ENCODE data around the gene MAD2L1BP. TPM values are rescaled to one million over a fixed set of nuclear protein-coding genes. Genes with fewer than 3 reads are reported as not detected.
A peak's percentile ranks its signal among the peaks of the same experiment; 100 is the strongest.

MAD2L1BP gene
- total and polyA plus RNA-seq, 2 donors (not counting 3 experiments of a cell fraction or from before 2014, with no cell fraction given) = 32.3 to 62.0 TPM

- Histone ChIP-seq H3K79me2 (ENCODE audit: control insufficient read depth, insufficient read depth, low read length) (peaks cover 3% of the 10 kb centered on the region), H3K27me3 (ENCODE audit: control insufficient read depth in 2 of 2, insufficient read depth in 2 of 2, low read length in 2 of 2) (no peaks in the 10 kb centered on the region)
- dilution Hi-C loops (cut with MboI; ENCODE audit: extremely low pct_ligation_motif_present, low sequenced_read_pairs) = no loop called here
Observed at GRCh38 chr6:43645613-43645964, 9.9 kb downstream of the MAD2L1BP start.

GRCh38 chr6:43647613-43648012, 12.0 kb downstream of the MAD2L1BP start:
- dilution Hi-C loops (cut with MboI; ENCODE audit: extremely low pct_ligation_motif_present, low sequenced_read_pairs) (no loop called here), intact Hi-C loops (cut with micrococcal nuclease) (no loop called here)
- no TSS peak for BruUV-seq (replicated peaks)
- Histone ChIP-seq H3K9me3 (replicated peaks; ENCODE audit: control insufficient read depth, insufficient read depth, low read length) (no peaks in the 10 kb centered on the region), H4K20me1 (replicated peaks; ENCODE audit: control insufficient read depth, extremely low read depth, insufficient read depth, low read length) (no peaks in the 10 kb centered on the region), H3K9me1 (replicated peaks; ENCODE audit: control insufficient read depth, extremely low read depth, insufficient read depth, low read length) (no peaks in the 10 kb centered on the region), H3K4me2 (ENCODE audit: insufficient read depth, low read length) (no peak overlapping the region), H3K27ac (ENCODE audit: insufficient read depth, low read depth, low read length) (no peak overlapping the region), H2AFZ (ENCODE audit: low read depth, low read length) (no peak overlapping the region), H3K4me1 (ENCODE audit: control insufficient read depth, extremely low read depth, insufficient read depth, low read length) (peaks cover 4% of the 10 kb centered on the region), H3K36me3 (ENCODE audit: control insufficient read depth in 2 of 2, extremely low read depth in 1 of 2, insufficient read depth in 2 of 2, low read length in 2 of 2) (no peaks in the 10 kb centered on the region), H3K4me3 (replicated peaks in 1 of 3; ENCODE audit: insufficient read depth in 1 of 3, low read depth in 1 of 3, low read length in 3 of 3) (no peak overlapping the region), H3K9ac (replicated peaks; ENCODE audit: extremely low read depth, insufficient read depth, low read length) (no peak overlapping the region), H3K79me2 (ENCODE audit: control insufficient read depth, insufficient read depth, low read length) (no peaks in the 10 kb centered on the region), H3K27me3 (ENCODE audit: control insufficient read depth in 2 of 2, insufficient read depth in 2 of 2, low read length in 2 of 2) (no peaks in the 10 kb centered on the region)
- ChIA-PET CTCF (interaction anchor here (0.6 to 1.4 kb wide), 3 partner anchors 12 to 62 kb away, joined by 4 read pairs; partner anchors contain the start of gene MAD2L1BP), POLR2A (no interaction called here)
- DNase-seq (ENCODE audit: low read depth, low spot score) = no peak
- peak; percentile 26 for FAIRE-seq
- TF ChIP-seq GATA2 (IDR thresholded peaks at IDR 0.05; ENCODE audit: insufficient read depth, insufficient read length, low read depth, low read length) (no peak), FOS (IDR thresholded peaks at IDR 0.05; ENCODE audit: borderline replicate concordance, insufficient read depth, low read length) (no peak), EZH2 (IDR thresholded peaks at IDR 0.05; ENCODE audit: borderline replicate concordance, low read depth, low read length, severe bottlenecking) (no peak), POLR2AphosphoS5 (IDR thresholded peaks at IDR 0.05; ENCODE audit: insufficient read depth, low read depth, low read length) (no peak), MYC (IDR thresholded peaks at IDR 0.05; ENCODE audit: low read depth, low read length) (no peak), POLR2A (IDR thresholded peaks at IDR 0.05; ENCODE audit: low read depth, low read length) (no peak), JUN (IDR thresholded peaks at IDR 0.05; ENCODE audit: borderline replicate concordance, insufficient read depth, insufficient read length, low read depth) (no peak)
- TF ChIP-seq, protein P1, sequence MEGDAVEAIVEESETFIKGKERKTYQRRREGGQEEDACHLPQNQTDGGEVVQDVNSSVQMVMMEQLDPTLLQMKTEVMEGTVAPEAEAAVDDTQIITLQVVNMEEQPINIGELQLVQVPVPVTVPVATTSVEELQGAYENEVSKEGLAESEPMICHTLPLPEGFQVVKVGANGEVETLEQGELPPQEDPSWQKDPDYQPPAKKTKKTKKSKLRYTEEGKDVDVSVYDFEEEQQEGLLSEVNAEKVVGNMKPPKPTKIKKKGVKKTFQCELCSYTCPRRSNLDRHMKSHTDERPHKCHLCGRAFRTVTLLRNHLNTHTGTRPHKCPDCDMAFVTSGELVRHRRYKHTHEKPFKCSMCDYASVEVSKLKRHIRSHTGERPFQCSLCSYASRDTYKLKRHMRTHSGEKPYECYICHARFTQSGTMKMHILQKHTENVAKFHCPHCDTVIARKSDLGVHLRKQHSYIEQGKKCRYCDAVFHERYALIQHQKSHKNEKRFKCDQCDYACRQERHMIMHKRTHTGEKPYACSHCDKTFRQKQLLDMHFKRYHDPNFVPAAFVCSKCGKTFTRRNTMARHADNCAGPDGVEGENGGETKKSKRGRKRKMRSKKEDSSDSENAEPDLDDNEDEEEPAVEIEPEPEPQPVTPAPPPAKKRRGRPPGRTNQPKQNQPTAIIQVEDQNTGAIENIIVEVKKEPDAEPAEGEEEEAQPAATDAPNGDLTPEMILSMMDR (IDR thresholded peaks at IDR 0.05; ENCODE audit: extremely low read depth in 1 of 2, insufficient read depth in 1 of 2, low read depth in 1 of 2, low read length in 2 of 2) = no peak
- TF ChIP-seq, protein P2, sequence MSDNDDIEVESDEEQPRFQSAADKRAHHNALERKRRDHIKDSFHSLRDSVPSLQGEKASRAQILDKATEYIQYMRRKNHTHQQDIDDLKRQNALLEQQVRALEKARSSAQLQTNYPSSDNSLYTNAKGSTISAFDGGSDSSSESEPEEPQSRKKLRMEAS (IDR thresholded peaks at IDR 0.05; ENCODE audit: insufficient read depth, insufficient read length) = no peak

More at GRCh38 chr6:43645613-43645964, 9.9 kb downstream of the MAD2L1BP start:
- Histone ChIP-seq H3K4me1 (ENCODE audit: control insufficient read depth, extremely low read depth, insufficient read depth, low read length) (peaks cover 4% of the 10 kb centered on the region), H3K9me3 (replicated peaks; ENCODE audit: control insufficient read depth, insufficient read depth, low read length) (no peaks in the 10 kb centered on the region), H4K20me1 (replicated peaks; ENCODE audit: control insufficient read depth, extremely low read depth, insufficient read depth, low read length) (no peaks in the 10 kb centered on the region), H3K9ac (replicated peaks; ENCODE audit: extremely low read depth, insufficient read depth, low read length) (no peak overlapping the region), H3K4me3 (replicated peaks in 1 of 3; ENCODE audit: insufficient read depth in 1 of 3, low read depth in 1 of 3, low read length in 3 of 3) (peak overlapping the region in 2 of 3 experiments; percentile 38 to 50), H3K9me1 (replicated peaks; ENCODE audit: control insufficient read depth, extremely low read depth, insufficient read depth, low read length) (no peaks in the 10 kb centered on the region), H3K27ac (ENCODE audit: insufficient read depth, low read depth, low read length) (no peak overlapping the region), H2AFZ (ENCODE audit: low read depth, low read length) (peak overlapping the region; percentile 99), H3K4me2 (ENCODE audit: insufficient read depth, low read length) (peak overlapping the region; percentile 88), H3K36me3 (ENCODE audit: control insufficient read depth in 2 of 2, extremely low read depth in 1 of 2, insufficient read depth in 2 of 2, low read length in 2 of 2) (peaks cover 0 to 6% of the 10 kb centered on the region in 2 experiments)
- ChIA-PET CTCF (interaction anchor here (0.7 to 2.0 kb wide), 7 partner anchors 9 to 433 kb away, joined by 3 to 11 read pairs (median 5); partner anchors contain the start of gene VEGFA), POLR2A (interaction anchor here (0.8 to 1.2 kb wide), 2 partner anchors 16 to 125 kb away, joined by 4 read pairs; partner anchors contain the start of gene GTPBP2)
- FAIRE-seq (no peak), DNase-seq (ENCODE audit: low read depth, low spot score) (no peak)
- TF ChIP-seq MYC (IDR thresholded peaks at IDR 0.05; ENCODE audit: low read depth, low read length) = no peak
- TF ChIP-seq EZH2 (IDR thresholded peaks at IDR 0.05; ENCODE audit: borderline replicate concordance, low read depth, low read length, severe bottlenecking) = no peak
- no peak for TF ChIP-seq FOS (IDR thresholded peaks at IDR 0.05; ENCODE audit: borderline replicate concordance, insufficient read depth, low read length)
- TF ChIP-seq, protein P2 (IDR thresholded peaks at IDR 0.05; ENCODE audit: insufficient read depth, insufficient read length) = no peak
- intact Hi-C loops (cut with micrococcal nuclease) = loop anchor here (1.0 kb wide), 1 partner anchor 9 kb away; no protein-coding TSS in a partner anchor
- no TSS peak for BruUV-seq (replicated peaks)
